Activated naive CD8-positive, alpha-beta T cell treated with anti-CD3 and anti-CD28 coated beads, Interleukin-2, amount 10 ng/mL, durations not matched to agents 7 days and 5 days (primary cell): ENCODE measurements around the gene ALG12. TPM values are rescaled to one million over a fixed set of nuclear protein-coding genes. Genes with fewer than 3 reads are reported as not detected.

Source experiments
- ATAC-seq: fragments of 150-1000 bp; cut with Tn5 transposase; one replicate; pipeline ENCODE4 v1.10.0; 2021; ENCODE audit warnings: low read depth, moderate library complexity
- POLR2A ChIA-PET: fragments of 350-600 bp; sonication (Branson Sonifier 250); formaldehyde crosslinking; loops from one replicate; lab custom pipeline; 2021; ENCODE audit warnings: antibody characterized with exemption; lab: Charles Lee
- DNase-seq: peaks from one replicate; pipeline ENCODE4 v3.0.0; 2021
- H3K27ac Mint-ChIP-seq: one replicate; pipeline ENCODE4 v1.8.0; 2022; ENCODE audit warnings: mild to moderate bottlenecking, mixed read lengths
- H3K27me3 Mint-ChIP-seq: one replicate; pipeline ENCODE4 v1.8.0; 2022; ENCODE audit warnings: mild to moderate bottlenecking, moderate library complexity, mixed read lengths
- H3K36me3 Mint-ChIP-seq: one replicate; pipeline ENCODE4 v1.8.0; 2021; ENCODE audit warnings: mild to moderate bottlenecking, mixed read lengths
- H3K4me1 Mint-ChIP-seq: one replicate; pipeline ENCODE4 v1.8.0; 2021; ENCODE audit warnings: mixed read lengths
- H3K4me3 Mint-ChIP-seq: one replicate; pipeline ENCODE4 v1.8.0; 2022; ENCODE audit warnings: mild to moderate bottlenecking, moderate library complexity, mixed read lengths
- H3K9me3 Mint-ChIP-seq: one replicate; pipeline ENCODE4 v1.8.0; 2021; ENCODE audit warnings: mixed read lengths
- total RNA-seq, 2 experiments: library from RNA; stranded (reverse); gene quantifications; one replicate each; pipeline ENCODE4 v1.2.3, GENCODE V29; 2021

The ALG12 gene
- total RNA-seq, 2 experiments from 2014 or later = 18.0 to 20.2 TPM

DNA sequence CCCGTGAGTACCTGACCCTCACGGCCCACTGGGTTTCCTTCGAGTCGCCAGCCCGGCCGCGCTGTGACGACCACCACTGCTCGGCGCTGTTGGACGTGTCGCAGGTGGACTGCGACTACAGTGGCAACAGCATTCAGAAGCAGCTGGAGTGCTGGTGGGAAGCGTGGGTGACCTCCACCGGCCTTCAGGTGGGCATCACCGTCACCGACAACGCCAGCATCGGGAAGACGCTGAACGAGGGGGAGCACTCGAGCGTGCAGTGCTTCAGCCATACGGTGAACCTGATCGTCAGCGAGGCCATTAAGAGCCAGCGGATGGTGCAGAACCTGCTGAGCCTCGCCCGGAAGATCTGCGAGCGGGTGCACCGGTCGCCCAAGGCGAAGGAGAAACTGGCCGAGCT is 32.4 kb downstream of the ALG12 start:
- H3K9me3 Mint-ChIP-seq = peaks cover 4% of the 10 kb centered on the region
- peaks cover 53% of the 10 kb centered on the region for H3K36me3 Mint-ChIP-seq
- H3K27me3 Mint-ChIP-seq = no peaks in the 10 kb centered on the region
- POLR2A ChIA-PET = no interaction called here
- no peak overlapping the region for H3K4me3 Mint-ChIP-seq
- H3K4me1 Mint-ChIP-seq = peaks cover 7% of the 10 kb centered on the region
- DNase-seq (no peak), ATAC-seq (no peak)
- H3K27ac Mint-ChIP-seq = no peak overlapping the region

DNA sequence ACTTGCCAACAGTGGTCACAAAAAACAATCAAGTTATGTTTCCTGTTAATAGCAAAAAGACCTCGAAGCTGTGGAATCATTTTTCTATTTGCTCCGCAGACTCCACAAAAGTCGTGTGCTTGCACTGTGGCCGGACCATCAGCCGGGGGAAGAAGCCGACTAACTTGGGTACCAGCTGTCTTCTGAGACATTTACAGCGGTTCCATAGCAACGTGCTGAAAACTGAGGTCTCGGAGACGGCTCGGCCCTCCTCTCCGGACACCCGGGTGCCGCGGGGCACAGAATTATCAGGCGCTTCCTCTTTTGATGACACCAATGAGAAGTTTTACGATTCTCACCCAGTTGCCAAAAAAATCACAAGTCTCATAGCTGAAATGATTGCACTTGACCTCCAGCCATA is 33.0 kb downstream of the ALG12 start:
- no peak overlapping the region for H3K4me3 Mint-ChIP-seq
- no peaks in the 10 kb centered on the region for H3K27me3 Mint-ChIP-seq
- POLR2A ChIA-PET = no interaction called here
- ATAC-seq (no peak), DNase-seq (no peak)
- peaks cover 12% of the 10 kb centered on the region for H3K4me1 Mint-ChIP-seq
- peaks cover 4% of the 10 kb centered on the region for H3K9me3 Mint-ChIP-seq
- no peak overlapping the region for H3K27ac Mint-ChIP-seq
- H3K36me3 Mint-ChIP-seq = peaks cover 47% of the 10 kb centered on the region

DNA sequence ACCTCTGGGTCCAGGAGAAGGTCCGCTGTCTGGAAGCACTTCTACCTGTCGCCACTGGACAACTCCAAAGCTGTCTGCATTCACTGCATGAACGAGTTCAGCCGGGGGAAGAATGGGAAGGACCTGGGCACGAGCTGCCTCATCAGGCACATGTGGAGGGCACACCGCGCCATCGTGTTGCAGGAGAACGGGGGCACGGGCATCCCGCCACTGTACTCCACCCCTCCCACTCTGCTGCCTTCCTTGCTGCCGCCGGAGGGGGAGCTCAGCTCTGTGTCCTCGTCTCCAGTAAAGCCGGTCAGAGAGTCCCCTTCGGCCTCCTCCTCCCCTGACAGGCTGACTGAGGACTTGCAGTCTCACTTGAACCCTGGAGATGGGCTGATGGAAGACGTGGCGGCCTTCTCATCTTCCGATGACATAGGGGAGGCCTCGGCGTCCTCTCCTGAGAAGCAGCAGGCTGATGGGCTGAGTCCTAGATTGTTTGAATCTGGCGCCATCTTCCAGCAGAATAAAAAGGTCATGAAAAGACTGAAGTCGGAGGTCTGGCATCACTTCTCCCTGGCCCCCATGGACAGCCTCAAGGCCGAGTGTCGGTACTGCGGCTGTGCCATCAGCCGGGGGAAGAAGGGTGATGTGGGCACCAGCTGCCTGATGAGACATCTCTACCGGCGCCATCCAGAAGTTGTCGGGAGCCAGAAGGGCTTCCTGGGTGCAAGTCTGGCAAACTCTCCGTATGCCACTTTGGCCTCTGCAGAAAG is 33.6 kb downstream of the ALG12 start:
- POLR2A ChIA-PET = no interaction called here
- no peak overlapping the region for H3K4me3 Mint-ChIP-seq
- no peaks in the 10 kb centered on the region for H3K9me3 Mint-ChIP-seq
- H3K27me3 Mint-ChIP-seq = no peaks in the 10 kb centered on the region
- H3K4me1 Mint-ChIP-seq = peaks cover 17% of the 10 kb centered on the region
- no peak for DNase-seq
- ATAC-seq = no peak
- peaks cover 45% of the 10 kb centered on the region for H3K36me3 Mint-ChIP-seq
- no peak overlapping the region for H3K27ac Mint-ChIP-seq

DNA sequence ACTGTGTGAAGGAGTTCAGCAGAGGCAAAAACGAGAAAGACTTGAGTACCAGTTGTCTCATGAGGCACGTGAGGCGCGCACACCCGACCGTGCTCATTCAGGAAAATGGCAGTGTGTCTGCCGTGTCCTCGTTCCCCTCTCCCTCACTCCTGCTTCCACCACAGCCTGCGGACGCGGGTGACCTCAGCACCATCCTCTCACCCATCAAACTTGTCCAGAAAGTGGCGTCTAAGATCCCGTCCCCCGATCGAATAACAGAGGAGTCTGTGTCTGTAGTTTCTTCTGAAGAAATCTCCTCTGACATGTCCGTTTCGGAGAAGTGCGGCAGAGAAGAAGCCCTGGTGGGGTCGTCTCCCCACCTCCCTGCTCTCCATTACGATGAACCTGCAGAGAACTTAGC is 34.2 kb downstream of the ALG12 start:
- no peak overlapping the region for H3K27ac Mint-ChIP-seq
- peaks cover 18% of the 10 kb centered on the region for H3K4me1 Mint-ChIP-seq
- POLR2A ChIA-PET = no interaction called here
- H3K27me3 Mint-ChIP-seq = no peaks in the 10 kb centered on the region
- H3K9me3 Mint-ChIP-seq = no peaks in the 10 kb centered on the region
- ATAC-seq (no peak), DNase-seq (no peak)
- no peak overlapping the region for H3K4me3 Mint-ChIP-seq
- peaks cover 39% of the 10 kb centered on the region for H3K36me3 Mint-ChIP-seq

DNA sequence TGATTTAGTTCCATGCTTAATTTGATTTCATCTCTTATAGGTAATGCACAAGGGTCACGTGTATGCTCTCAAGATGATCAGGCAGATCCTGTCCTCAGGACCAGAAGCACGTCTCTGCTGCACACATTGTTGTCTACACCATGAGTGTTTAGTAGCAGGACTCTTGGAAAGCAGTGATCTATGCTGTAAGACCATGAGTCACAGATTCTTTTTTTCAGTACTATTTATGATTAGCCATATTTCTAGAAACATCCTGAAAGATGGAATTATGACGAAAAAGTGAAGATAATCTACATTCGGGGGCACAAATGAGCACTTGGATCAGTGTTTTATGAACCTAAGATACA is 35.0 kb downstream of the ALG12 start:
- H3K4me3 Mint-ChIP-seq = no peak overlapping the region
- H3K4me1 Mint-ChIP-seq = peaks cover 19% of the 10 kb centered on the region
- no peak overlapping the region for H3K27ac Mint-ChIP-seq
- no peaks in the 10 kb centered on the region for H3K9me3 Mint-ChIP-seq
- DNase-seq = no peak
- H3K27me3 Mint-ChIP-seq = no peaks in the 10 kb centered on the region
- no peak for ATAC-seq
- POLR2A ChIA-PET = no interaction called here
- peaks cover 36% of the 10 kb centered on the region for H3K36me3 Mint-ChIP-seq

DNA sequence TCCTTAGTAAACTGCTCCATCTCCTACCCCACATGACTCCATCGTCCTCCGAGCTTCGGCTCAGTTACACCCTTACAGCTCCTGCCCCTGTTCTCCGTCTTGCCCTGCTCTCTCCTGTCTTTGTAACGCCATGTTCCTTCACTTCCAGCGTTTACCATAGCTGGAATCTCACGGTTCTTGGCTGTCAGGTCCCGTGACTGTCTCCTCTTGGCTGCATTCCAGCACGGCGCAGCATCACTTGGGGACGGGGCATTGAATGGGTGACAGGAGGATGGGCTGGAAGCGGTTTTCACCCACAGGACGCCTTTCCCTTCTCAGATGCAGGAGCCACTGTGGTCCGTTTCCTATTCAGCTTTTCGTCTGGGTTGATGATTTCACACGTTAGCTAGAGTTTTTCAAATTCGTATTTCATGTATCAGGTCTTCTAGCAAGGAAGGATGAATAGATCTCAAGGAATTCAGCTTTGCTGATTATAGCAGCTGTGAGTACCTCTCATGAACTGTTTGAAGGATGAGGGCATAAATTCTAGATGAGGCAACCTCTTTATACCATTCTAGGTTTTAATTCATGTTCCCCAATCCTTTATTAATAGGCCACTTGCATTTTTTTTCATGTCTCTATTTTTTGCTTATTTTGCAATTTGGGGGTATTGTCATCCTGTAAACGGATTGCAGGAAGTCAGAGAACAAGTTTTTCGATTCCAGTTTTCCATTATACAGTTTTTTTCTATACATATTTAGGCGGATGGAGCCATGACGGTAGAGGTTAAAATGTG is 35.5 kb downstream of the ALG12 start:
- H3K27me3 Mint-ChIP-seq = no peaks in the 10 kb centered on the region
- ATAC-seq = no peak
- no peak for DNase-seq
- no peak overlapping the region for H3K4me3 Mint-ChIP-seq
- H3K36me3 Mint-ChIP-seq = peaks cover 34% of the 10 kb centered on the region
- peaks cover 20% of the 10 kb centered on the region for H3K4me1 Mint-ChIP-seq
- no peaks in the 10 kb centered on the region for H3K9me3 Mint-ChIP-seq
- POLR2A ChIA-PET = no interaction called here
- H3K27ac Mint-ChIP-seq = no peak overlapping the region

DNA sequence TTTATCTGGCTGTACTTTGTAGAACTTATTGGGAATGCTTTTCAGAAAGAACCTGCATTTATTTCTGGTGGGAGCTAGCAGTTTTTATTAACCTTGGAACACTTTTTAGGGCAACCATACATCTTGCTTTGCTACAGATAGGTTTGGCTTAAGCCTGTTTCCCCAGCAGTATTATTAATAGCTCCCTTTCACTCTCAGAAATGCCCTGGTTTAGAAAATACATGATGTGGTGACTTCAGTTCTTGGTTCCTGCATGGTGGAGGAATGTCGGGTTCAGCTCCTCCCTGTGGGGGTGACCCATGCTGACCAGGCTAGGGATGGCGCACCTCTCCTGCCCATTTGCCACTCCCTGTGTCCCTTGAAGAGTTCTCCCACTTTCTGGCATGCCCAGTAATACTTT is 36.4 kb downstream of the ALG12 start:
- H3K27me3 Mint-ChIP-seq = no peaks in the 10 kb centered on the region
- no peaks in the 10 kb centered on the region for H3K9me3 Mint-ChIP-seq
- H3K27ac Mint-ChIP-seq = no peak overlapping the region
- POLR2A ChIA-PET = no interaction called here
- peaks cover 20% of the 10 kb centered on the region for H3K4me1 Mint-ChIP-seq
- ATAC-seq (no peak), DNase-seq (no peak)
- H3K4me3 Mint-ChIP-seq = no peak overlapping the region
- peaks cover 32% of the 10 kb centered on the region for H3K36me3 Mint-ChIP-seq

DNA sequence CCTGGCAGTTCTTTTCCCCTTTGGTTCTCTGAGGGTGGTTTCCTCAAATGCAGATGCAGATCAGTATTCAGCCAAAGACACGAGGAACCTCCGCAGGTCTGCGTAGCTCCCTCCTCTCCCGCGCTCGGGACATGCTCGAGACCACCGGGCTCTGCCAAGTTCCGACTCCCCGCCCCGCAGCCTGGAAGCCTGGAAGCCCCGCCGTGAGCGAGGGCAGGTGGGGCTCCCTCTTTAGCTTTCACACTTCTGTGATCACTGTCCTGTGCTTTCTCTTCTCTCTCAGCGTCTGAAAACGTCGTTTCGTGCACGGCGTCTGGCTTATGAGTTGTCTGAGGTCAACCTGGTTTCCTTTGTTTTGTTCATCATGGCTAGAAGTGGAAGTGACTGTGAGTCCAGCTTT is 38.0 kb downstream of the ALG12 start:
- no peaks in the 10 kb centered on the region for H3K9me3 Mint-ChIP-seq
- H3K36me3 Mint-ChIP-seq = peaks cover 31% of the 10 kb centered on the region
- H3K27me3 Mint-ChIP-seq = no peaks in the 10 kb centered on the region
- no peak for DNase-seq
- H3K27ac Mint-ChIP-seq = peak overlapping the region; percentile 82
- POLR2A ChIA-PET = interaction anchor here (1.2 kb wide), 1 partner anchor 41 kb away, joined by 4 read pairs; no protein-coding TSS in a partner anchor
- peaks cover 20% of the 10 kb centered on the region for H3K4me1 Mint-ChIP-seq
- peak overlapping the region; percentile 40 for H3K4me3 Mint-ChIP-seq
- ATAC-seq = peak; percentile 72

DNA sequence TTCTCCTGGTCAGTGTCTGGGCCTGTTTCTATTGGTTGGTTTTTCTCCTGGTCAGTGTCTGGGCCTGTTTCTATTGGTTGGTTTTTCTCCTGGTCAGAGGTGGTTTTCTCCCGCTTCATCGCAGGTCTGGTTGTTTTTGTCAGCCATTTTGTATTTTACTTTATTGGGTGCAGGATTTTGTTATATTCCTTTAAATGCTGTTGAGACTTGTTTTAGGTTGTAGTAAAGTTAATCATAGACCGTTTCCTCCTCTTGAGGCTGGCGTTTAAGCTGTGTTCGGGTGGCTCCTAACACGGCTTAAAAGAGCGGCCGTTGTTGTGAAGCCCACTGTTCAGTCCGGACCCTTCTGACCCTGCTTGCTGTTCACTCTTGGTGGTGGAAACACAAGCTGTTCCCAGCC is 38.4 kb downstream of the ALG12 start:
- peak overlapping the region; percentile 40 for H3K4me3 Mint-ChIP-seq
- no peak for DNase-seq
- no peaks in the 10 kb centered on the region for H3K27me3 Mint-ChIP-seq
- POLR2A ChIA-PET = interaction anchor here (0.5 to 1.2 kb wide), 3 partner anchors 11 to 41 kb away, joined by 3 to 4 read pairs (median 3); no protein-coding TSS in a partner anchor
- H3K27ac Mint-ChIP-seq = peak overlapping the region; percentile 82
- no peaks in the 10 kb centered on the region for H3K9me3 Mint-ChIP-seq
- H3K36me3 Mint-ChIP-seq = peaks cover 34% of the 10 kb centered on the region
- no peak for ATAC-seq
- peaks cover 20% of the 10 kb centered on the region for H3K4me1 Mint-ChIP-seq

DNA sequence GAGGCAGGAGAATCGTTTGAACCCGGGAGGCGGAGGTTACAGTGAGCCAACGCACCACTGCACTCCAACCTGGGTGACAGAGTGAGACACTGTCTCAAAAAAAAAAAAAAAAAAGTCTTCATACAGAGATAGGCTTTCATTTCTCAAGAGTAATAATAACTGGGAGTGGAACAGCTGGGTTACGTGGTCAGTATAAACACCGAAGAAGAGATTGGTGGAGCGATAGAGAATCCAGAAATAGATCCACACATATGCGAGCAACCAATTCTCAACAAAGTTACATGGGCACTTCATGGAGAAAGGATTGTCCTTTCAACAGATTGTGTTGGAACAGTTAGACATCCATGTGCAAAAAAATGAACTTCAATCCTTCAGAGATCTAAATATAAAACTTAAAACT is 40.0 kb downstream of the ALG12 start:
- Mint-ChIP-seq H3K4me3 (no peak overlapping the region), H3K9me3 (no peaks in the 10 kb centered on the region), H3K27ac (no peak overlapping the region), H3K4me1 (peaks cover 22% of the 10 kb centered on the region), H3K36me3 (peaks cover 41% of the 10 kb centered on the region), H3K27me3 (no peaks in the 10 kb centered on the region)
- DNase-seq (no peak), ATAC-seq (no peak)
- POLR2A ChIA-PET = no interaction called here

DNA sequence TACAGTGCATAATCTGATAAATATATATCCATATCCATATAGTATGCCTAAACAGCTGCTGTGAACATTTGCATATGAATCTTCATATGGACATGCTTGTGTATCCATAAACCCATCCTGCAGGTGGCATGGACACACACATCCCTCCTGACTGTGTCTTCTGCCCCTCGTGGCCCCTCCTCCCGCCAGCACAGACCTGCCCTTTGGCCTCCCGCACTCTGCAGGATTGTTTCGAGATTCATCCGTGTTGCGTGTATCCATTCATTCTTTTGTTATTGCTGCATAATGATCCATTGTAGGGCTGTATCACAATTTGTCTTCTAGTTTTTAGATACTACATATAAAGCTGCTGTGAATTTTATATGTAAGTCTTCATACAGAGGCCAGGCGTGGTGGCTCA is 40.6 kb downstream of the ALG12 start:
- Mint-ChIP-seq H3K4me1 (peaks cover 22% of the 10 kb centered on the region), H3K27ac (no peak overlapping the region), H3K4me3 (no peak overlapping the region), H3K36me3 (peaks cover 41% of the 10 kb centered on the region), H3K27me3 (no peaks in the 10 kb centered on the region), H3K9me3 (no peaks in the 10 kb centered on the region)
- ATAC-seq (no peak), DNase-seq (no peak)
- POLR2A ChIA-PET = no interaction called here

DNA sequence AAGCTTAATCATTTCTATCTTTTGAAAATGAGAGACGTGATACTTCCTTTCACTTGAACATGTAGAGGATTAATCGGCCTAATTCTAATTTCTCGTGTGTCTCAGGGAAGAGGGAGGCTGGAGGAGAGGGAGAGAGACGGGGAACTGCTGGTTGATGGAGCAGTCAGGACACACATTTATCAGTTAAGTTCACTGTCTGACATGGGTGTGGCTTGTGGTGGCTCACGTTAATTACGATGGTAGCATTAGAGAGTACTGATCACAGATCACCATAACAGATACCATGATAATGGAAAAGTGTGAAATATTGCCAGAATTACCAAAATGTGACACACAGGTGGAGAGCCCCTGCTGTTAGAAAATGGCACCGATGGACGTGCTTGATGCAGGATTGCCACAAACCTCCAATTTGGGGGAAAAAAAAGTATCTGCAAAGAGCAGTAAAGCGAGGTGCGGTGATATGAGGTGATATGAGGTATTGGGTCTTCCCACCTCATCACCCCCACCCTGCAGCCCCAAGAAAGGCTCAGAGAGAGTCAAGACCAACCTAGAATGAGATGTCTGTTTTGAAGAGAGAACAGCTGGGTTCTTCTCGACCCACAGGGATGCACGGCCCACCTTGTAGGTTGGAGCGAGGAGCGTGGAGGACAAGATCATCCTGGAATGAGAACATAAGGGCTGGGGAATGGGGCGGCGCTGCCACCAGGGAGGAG is 44.9 kb downstream of the ALG12 start:
- H3K27ac Mint-ChIP-seq = no peak overlapping the region
- no peak for ATAC-seq
- POLR2A ChIA-PET = no interaction called here
- H3K4me1 Mint-ChIP-seq = peaks cover 18% of the 10 kb centered on the region
- DNase-seq = no peak
- H3K4me3 Mint-ChIP-seq = no peak overlapping the region
- peaks cover 8% of the 10 kb centered on the region for H3K9me3 Mint-ChIP-seq
- no peaks in the 10 kb centered on the region for H3K27me3 Mint-ChIP-seq
- peaks cover 58% of the 10 kb centered on the region for H3K36me3 Mint-ChIP-seq

DNA sequence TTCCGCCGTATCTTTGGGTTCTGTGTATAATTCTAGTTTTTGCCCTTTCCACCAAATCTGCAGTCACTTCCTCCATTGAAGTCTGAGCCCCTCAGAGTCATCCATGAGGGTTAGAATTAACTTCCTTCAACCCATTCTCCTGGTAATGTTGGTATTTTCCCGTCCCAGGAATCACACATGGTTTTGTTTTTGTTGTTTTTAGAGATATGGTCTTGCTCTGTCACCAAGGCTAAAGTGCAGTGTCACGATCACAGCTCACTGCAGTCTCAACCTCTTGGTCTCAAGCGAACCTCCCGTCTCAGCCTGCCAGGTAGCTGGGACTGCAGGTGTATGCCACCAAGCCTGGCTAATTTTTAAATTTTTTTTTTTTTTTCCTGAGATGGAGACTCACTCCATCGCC is 45.9 kb downstream of the ALG12 start:
- Mint-ChIP-seq H3K4me1 (peaks cover 23% of the 10 kb centered on the region), H3K9me3 (peaks cover 8% of the 10 kb centered on the region), H3K4me3 (no peak overlapping the region), H3K36me3 (peaks cover 61% of the 10 kb centered on the region), H3K27ac (no peak overlapping the region), H3K27me3 (no peaks in the 10 kb centered on the region)
- DNase-seq (no peak), ATAC-seq (no peak)
- POLR2A ChIA-PET = no interaction called here
